ENCODE results near the gene N4BP2L2. TPM values are rescaled to one million over a fixed set of nuclear protein-coding genes. Genes with fewer than 3 reads are reported as not detected.

The N4BP2L2 gene
- total and polyA plus RNA-seq, 2 experiments from 2014 or later: 63.1 to 160 TPM

GRCh38 chr13:32553720-32554119, 15.1 kb upstream of the N4BP2L2 start:
- Mint-ChIP-seq H3K9me3 (no peaks in the 10 kb centered on the region), H3K4me3 (no peak overlapping the region), H3K27me3 (ENCODE audit: insufficient read depth, low read depth, poor library complexity) (peaks cover 3% of the 10 kb centered on the region), H3K4me1 (no peaks in the 10 kb centered on the region), H3K36me3 (ENCODE audit: low read depth) (no peaks in the 10 kb centered on the region), H3K27ac (no peak overlapping the region)
- Histone ChIP-seq H3K4me1 (ENCODE audit: insufficient read depth) (no peaks in the 10 kb centered on the region), H3K9me2 (ENCODE audit: insufficient read depth) (peaks cover 7% of the 10 kb centered on the region; the same call in 1 of the 2 replicates), H3K4me2 (no peak overlapping the region), H3K4me3 (no peak overlapping the region), H3K79me2 (replicated peaks; ENCODE audit: insufficient read depth) (no peaks in the 10 kb centered on the region), H3K36me3 (ENCODE audit: insufficient read depth) (no peaks in the 10 kb centered on the region), H4K20me1 (replicated peaks; ENCODE audit: insufficient read depth) (no peaks in the 10 kb centered on the region), H3K27ac (ENCODE audit: low read depth) (no peak overlapping the region), H2AFZ (no peak overlapping the region), H3F3A (replicated peaks; ENCODE audit: low read depth) (no peaks in the 10 kb centered on the region), H3K27me3 (ENCODE audit: insufficient read depth) (no peaks in the 10 kb centered on the region)
- DNase-seq (ENCODE audit: low spot score) (no peak), ATAC-seq (no peak)
- TF ChIP-seq, protein P1, sequence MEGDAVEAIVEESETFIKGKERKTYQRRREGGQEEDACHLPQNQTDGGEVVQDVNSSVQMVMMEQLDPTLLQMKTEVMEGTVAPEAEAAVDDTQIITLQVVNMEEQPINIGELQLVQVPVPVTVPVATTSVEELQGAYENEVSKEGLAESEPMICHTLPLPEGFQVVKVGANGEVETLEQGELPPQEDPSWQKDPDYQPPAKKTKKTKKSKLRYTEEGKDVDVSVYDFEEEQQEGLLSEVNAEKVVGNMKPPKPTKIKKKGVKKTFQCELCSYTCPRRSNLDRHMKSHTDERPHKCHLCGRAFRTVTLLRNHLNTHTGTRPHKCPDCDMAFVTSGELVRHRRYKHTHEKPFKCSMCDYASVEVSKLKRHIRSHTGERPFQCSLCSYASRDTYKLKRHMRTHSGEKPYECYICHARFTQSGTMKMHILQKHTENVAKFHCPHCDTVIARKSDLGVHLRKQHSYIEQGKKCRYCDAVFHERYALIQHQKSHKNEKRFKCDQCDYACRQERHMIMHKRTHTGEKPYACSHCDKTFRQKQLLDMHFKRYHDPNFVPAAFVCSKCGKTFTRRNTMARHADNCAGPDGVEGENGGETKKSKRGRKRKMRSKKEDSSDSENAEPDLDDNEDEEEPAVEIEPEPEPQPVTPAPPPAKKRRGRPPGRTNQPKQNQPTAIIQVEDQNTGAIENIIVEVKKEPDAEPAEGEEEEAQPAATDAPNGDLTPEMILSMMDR (conservative IDR thresholded peaks at IDR 0.05; ENCODE audit: low read depth in 2 of 2): no peak
- TF ChIP-seq ZNF331 (CRISPR knock-in tag; IDR thresholded peaks at IDR 0.05; ENCODE audit: low read depth): no peak
- TF ChIP-seq EZH2phosphoT487 (IDR thresholded peaks at IDR 0.05; ENCODE audit: unreplicated experiment): no peak
- no peak for TF ChIP-seq STAT1 (IDR thresholded peaks at IDR 0.05; ENCODE audit: unreplicated experiment)
- TF ChIP-seq ZNF114 (CRISPR knock-in tag; IDR thresholded peaks at IDR 0.05): no peak
- no peak for TF ChIP-seq POLR2AphosphoS5 (IDR thresholded peaks at IDR 0.05; ENCODE audit: low read depth)
- no peak for TF ChIP-seq EZH2 (IDR thresholded peaks at IDR 0.05; ENCODE audit: low read depth, unreplicated experiment)
- TF ChIP-seq, protein P2, sequence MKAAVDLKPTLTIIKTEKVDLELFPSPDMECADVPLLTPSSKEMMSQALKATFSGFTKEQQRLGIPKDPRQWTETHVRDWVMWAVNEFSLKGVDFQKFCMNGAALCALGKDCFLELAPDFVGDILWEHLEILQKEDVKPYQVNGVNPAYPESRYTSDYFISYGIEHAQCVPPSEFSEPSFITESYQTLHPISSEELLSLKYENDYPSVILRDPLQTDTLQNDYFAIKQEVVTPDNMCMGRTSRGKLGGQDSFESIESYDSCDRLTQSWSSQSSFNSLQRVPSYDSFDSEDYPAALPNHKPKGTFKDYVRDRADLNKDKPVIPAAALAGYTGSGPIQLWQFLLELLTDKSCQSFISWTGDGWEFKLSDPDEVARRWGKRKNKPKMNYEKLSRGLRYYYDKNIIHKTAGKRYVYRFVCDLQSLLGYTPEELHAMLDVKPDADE (IDR thresholded peaks at IDR 0.05): no peak
- TF ChIP-seq, protein P3, sequence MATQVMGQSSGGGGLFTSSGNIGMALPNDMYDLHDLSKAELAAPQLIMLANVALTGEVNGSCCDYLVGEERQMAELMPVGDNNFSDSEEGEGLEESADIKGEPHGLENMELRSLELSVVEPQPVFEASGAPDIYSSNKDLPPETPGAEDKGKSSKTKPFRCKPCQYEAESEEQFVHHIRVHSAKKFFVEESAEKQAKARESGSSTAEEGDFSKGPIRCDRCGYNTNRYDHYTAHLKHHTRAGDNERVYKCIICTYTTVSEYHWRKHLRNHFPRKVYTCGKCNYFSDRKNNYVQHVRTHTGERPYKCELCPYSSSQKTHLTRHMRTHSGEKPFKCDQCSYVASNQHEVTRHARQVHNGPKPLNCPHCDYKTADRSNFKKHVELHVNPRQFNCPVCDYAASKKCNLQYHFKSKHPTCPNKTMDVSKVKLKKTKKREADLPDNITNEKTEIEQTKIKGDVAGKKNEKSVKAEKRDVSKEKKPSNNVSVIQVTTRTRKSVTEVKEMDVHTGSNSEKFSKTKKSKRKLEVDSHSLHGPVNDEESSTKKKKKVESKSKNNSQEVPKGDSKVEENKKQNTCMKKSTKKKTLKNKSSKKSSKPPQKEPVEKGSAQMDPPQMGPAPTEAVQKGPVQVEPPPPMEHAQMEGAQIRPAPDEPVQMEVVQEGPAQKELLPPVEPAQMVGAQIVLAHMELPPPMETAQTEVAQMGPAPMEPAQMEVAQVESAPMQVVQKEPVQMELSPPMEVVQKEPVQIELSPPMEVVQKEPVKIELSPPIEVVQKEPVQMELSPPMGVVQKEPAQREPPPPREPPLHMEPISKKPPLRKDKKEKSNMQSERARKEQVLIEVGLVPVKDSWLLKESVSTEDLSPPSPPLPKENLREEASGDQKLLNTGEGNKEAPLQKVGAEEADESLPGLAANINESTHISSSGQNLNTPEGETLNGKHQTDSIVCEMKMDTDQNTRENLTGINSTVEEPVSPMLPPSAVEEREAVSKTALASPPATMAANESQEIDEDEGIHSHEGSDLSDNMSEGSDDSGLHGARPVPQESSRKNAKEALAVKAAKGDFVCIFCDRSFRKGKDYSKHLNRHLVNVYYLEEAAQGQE (IDR thresholded peaks at IDR 0.05; ENCODE audit: unreplicated experiment): no peak
- no peak for TF ChIP-seq NANOG (IDR thresholded peaks at IDR 0.05; ENCODE audit: borderline replicate concordance)
- TF ChIP-seq JUNB (IDR thresholded peaks at IDR 0.05; ENCODE audit: unreplicated experiment): no peak
- no peak for TF ChIP-seq CREB1 (CRISPR knock-in tag; IDR thresholded peaks at IDR 0.05; ENCODE audit: low read depth)
- TF ChIP-seq, protein P4, sequence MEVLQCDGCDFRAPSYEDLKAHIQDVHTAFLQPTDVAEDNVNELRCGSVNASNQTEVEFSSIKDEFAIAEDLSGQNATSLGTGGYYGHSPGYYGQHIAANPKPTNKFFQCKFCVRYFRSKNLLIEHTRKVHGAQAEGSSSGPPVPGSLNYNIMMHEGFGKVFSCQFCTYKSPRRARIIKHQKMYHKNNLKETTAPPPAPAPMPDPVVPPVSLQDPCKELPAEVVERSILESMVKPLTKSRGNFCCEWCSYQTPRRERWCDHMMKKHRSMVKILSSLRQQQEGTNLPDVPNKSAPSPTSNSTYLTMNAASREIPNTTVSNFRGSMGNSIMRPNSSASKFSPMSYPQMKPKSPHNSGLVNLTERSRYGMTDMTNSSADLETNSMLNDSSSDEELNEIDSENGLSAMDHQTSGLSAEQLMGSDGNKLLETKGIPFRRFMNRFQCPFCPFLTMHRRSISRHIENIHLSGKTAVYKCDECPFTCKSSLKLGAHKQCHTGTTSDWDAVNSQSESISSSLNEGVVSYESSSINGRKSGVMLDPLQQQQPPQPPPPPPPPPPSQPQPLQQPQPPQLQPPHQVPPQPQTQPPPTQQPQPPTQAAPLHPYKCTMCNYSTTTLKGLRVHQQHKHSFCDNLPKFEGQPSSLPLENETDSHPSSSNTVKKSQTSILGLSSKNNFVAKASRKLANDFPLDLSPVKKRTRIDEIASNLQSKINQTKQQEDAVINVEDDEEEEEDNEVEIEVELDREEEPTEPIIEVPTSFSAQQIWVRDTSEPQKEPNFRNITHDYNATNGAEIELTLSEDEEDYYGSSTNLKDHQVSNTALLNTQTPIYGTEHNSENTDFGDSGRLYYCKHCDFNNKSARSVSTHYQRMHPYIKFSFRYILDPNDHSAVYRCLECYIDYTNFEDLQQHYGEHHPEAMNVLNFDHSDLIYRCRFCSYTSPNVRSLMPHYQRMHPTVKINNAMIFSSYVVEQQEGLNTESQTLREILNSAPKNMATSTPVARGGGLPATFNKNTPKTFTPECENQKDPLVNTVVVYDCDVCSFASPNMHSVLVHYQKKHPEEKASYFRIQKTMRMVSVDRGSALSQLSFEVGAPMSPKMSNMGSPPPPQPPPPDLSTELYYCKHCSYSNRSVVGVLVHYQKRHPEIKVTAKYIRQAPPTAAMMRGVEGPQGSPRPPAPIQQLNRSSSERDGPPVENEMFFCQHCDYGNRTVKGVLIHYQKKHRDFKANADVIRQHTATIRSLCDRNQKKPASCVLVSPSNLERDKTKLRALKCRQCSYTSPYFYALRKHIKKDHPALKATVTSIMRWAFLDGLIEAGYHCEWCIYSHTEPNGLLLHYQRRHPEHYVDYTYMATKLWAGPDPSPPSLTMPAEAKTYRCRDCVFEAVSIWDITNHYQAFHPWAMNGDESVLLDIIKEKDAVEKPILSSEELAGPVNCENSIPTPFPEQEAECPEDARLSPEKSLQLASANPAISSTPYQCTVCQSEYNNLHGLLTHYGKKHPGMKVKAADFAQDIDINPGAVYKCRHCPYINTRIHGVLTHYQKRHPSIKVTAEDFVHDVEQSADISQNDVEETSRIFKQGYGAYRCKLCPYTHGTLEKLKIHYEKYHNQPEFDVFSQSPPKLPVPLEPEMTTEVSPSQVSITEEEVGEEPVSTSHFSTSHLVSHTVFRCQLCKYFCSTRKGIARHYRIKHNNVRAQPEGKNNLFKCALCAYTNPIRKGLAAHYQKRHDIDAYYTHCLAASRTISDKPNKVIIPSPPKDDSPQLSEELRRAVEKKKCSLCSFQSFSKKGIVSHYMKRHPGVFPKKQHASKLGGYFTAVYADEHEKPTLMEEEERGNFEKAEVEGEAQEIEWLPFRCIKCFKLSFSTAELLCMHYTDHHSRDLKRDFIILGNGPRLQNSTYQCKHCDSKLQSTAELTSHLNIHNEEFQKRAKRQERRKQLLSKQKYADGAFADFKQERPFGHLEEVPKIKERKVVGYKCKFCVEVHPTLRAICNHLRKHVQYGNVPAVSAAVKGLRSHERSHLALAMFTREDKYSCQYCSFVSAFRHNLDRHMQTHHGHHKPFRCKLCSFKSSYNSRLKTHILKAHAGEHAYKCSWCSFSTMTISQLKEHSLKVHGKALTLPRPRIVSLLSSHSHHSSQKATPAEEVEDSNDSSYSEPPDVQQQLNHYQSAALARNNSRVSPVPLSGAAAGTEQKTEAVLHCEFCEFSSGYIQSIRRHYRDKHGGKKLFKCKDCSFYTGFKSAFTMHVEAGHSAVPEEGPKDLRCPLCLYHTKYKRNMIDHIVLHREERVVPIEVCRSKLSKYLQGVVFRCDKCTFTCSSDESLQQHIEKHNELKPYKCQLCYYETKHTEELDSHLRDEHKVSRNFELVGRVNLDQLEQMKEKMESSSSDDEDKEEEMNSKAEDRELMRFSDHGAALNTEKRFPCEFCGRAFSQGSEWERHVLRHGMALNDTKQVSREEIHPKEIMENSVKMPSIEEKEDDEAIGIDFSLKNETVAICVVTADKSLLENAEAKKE (CRISPR knock-in tag; IDR thresholded peaks at IDR 0.05): no peak

Measured in GM23338 (cell line).